ENCODE data around the gene USP31.

USP31 gene

GRCh38 chr16:23134274-23134673, 15.0 kb downstream of the USP31 start:
- DNase-seq (ENCODE audit: low read depth): no peak

- DNase-seq (ENCODE audit: low read depth): no peak
Observed at GRCh38 chr16:23132775-23133463, 16.3 kb downstream of the USP31 start.

GRCh38 chr16:23131931-23132621, 17.2 kb downstream of the USP31 start:
- DNase-seq (ENCODE audit: low read depth): no peak

GRCh38 chr16:23131436-23131835, 17.8 kb downstream of the USP31 start:
- DNase-seq (ENCODE audit: low read depth): no peak

GRCh38 chr16:23131036-23131435, 18.2 kb downstream of the USP31 start:
- DNase-seq (ENCODE audit: low read depth): no peak

GRCh38 chr16:23129686-23130085, 19.6 kb downstream of the USP31 start:
- DNase-seq (ENCODE audit: low read depth): no peak

GRCh38 chr16:23128056-23128455, 21.2 kb downstream of the USP31 start:
- DNase-seq (ENCODE audit: low read depth): no peak

GRCh38 chr16:23125277-23125676, 24.0 kb downstream of the USP31 start:
- DNase-seq (ENCODE audit: low read depth): no peak

- no peak for DNase-seq (ENCODE audit: low read depth)
Observed at GRCh38 chr16:23124315-23124714, 24.9 kb downstream of the USP31 start.

GRCh38 chr16:23122144-23122543, 27.1 kb downstream of the USP31 start:
- DNase-seq (ENCODE audit: low read depth): no peak

- no peak for DNase-seq (ENCODE audit: low read depth)
Observed at GRCh38 chr16:23121024-23121423, 28.2 kb downstream of the USP31 start.

GRCh38 chr16:23120562-23120961, 28.7 kb downstream of the USP31 start:
- no peak for DNase-seq (ENCODE audit: low read depth)

GRCh38 chr16:23119570-23119969, 29.7 kb downstream of the USP31 start:
- no peak for DNase-seq (ENCODE audit: low read depth)

GRCh38 chr16:23114131-23114904, 34.9 kb downstream of the USP31 start:
- no peak for DNase-seq (ENCODE audit: low read depth)

GRCh38 chr16:23113185-23113584, 36.1 kb downstream of the USP31 start:
- no peak for DNase-seq (ENCODE audit: low read depth)

- DNase-seq (ENCODE audit: low read depth): no peak
Observed at GRCh38 chr16:23110257-23110899, 38.9 kb downstream of the USP31 start.

GRCh38 chr16:23107936-23108335, 41.3 kb downstream of the USP31 start:
- DNase-seq (ENCODE audit: low read depth): no peak

- DNase-seq (ENCODE audit: low read depth): no peak
Observed at GRCh38 chr16:23107117-23107516, 42.1 kb downstream of the USP31 start.

- DNase-seq (ENCODE audit: low read depth): no peak
Observed at GRCh38 chr16:23105309-23105708, 43.9 kb downstream of the USP31 start.

- no peak for DNase-seq (ENCODE audit: low read depth)
Observed at GRCh38 chr16:23104032-23104955, 45.0 kb downstream of the USP31 start.

GRCh38 chr16:23103603-23104002, 45.6 kb downstream of the USP31 start:
- no peak for DNase-seq (ENCODE audit: low read depth)

Measured in stimulated activated CD8-positive, alpha-beta memory T cell treated with anti-CD3 and anti-CD28 coated beads, Interleukin-12 subunit alpha, Interleukin-12 subunit beta, amount 100 ng/mL, for 1 hour (primary cell).